GM10266 (cell line): Measurements from ENCODE around the gene TMEM232.

ENCODE experiments used
- DNase-seq: peaks from one replicate; pipeline ENCODE4 v3.0.0; 2012; ENCODE audit errors: extremely low spot score
- TF ChIP-seq, protein P1 (sequence below): IDR thresholded peaks from 2 replicates; pipeline ENCODE4 v1.5.1; 2012; ENCODE audit warnings: mild to moderate bottlenecking, low read depth; ENCODE audit not compliant: control insufficient read depth, insufficient read depth; ENCODE audit errors: missing control alignments

TMEM232 gene

DNA sequence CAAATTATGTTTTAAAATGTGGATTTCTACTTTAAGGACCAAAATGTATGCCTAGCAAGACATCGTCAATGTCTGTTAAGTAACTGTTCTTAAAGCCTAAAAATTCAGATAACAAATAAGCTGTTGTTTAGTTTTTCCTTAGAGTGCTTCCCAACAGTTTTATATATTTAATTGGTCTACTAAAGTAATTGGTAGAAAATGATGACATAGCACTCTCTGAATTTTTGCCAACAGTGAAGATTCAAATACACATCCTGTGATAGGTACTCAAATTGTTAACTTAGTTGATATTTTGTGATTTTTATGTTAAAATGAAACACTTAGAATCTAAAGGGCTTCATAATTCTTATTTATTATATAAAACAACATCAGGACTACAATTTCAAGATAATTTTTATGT, 107.5 kb downstream of the TMEM232 start:
- no peak for DNase-seq
- TF ChIP-seq, protein P1, sequence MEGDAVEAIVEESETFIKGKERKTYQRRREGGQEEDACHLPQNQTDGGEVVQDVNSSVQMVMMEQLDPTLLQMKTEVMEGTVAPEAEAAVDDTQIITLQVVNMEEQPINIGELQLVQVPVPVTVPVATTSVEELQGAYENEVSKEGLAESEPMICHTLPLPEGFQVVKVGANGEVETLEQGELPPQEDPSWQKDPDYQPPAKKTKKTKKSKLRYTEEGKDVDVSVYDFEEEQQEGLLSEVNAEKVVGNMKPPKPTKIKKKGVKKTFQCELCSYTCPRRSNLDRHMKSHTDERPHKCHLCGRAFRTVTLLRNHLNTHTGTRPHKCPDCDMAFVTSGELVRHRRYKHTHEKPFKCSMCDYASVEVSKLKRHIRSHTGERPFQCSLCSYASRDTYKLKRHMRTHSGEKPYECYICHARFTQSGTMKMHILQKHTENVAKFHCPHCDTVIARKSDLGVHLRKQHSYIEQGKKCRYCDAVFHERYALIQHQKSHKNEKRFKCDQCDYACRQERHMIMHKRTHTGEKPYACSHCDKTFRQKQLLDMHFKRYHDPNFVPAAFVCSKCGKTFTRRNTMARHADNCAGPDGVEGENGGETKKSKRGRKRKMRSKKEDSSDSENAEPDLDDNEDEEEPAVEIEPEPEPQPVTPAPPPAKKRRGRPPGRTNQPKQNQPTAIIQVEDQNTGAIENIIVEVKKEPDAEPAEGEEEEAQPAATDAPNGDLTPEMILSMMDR = no peak

DNA sequence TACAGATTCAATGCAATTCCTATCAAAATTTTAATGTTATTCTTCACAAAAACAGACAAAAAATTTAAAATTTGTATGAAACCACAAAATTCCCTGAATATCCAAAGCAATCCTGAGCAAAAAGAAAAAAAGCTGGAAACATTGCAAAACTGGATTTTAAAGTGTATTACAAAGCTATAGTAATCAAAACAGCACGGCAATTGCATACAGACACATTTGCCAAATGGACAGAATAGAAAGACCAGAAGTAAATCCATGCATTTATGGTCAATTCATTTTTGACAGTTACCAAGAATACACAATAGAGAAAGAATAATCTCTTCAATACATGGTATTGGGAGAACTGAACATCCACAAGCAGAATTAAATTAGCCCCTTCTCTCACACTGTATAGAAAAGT, 110.5 kb downstream of the TMEM232 start:
- TF ChIP-seq, protein P1 = no peak
- no peak for DNase-seq

DNA sequence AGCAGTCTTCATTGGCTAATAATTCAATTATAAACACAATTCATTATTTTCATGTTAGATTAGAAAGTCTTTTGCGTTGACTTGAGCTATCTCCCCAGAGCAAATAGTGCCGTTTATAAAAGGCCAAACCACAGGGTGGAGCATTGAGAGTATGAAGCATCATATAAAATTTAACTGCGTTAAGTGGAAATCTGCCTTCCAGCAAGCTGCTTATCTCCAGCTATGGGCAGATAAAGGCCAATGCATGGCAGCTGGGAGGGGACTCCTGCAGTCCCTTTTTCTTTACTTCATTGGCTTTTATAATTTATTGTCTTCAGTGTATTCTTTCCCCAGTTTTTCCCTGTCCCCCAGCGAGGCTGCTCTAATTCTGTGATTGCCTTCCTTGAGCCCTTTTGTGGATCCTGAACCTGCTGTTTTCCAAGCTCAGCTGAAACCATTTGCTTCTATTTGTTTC, 113.7 kb downstream of the TMEM232 start:
- DNase-seq = no peak
- TF ChIP-seq, protein P1 = no peak

DNA sequence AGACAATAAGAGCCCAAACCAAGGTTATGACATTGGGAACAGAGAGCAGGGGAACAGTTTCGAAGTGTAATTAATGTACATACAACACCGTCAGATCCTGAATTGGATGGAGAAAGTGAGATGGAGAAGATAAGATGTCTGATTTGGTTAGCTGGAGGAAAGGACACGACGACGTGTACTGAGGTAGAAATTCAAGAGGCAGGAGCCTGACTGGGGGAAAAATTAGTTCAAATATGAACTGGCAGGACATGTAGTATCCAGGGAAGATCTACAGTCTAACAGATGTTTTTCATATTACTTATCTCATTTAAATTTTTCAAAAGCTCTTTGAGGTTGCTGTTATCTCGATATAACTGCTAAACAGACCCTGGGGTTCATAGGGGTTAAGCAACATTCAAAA, 114.7 kb downstream of the TMEM232 start:
- TF ChIP-seq, protein P1 = no peak
- DNase-seq = no peak

DNA sequence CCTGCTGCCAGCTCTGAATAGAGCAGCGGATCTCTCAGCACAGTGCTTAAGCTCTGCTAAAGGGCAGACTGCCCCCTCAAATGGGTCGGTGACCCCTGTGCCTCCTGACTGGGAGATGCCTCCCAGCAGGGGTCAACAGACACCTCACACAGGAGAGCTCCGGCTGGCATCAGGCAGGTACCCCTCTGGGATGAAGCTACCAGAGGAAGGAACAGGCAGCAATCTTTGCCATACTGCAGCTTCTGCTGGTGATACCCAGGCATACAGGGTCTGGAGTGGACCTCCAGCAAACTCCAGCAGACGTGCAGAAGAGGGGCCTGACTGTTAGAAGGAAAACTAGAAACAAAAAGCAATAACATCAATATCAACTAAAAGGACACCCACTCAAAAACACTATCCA, 131.6 kb downstream of the TMEM232 start:
- TF ChIP-seq, protein P1 = no peak
- DNase-seq = no peak

DNA sequence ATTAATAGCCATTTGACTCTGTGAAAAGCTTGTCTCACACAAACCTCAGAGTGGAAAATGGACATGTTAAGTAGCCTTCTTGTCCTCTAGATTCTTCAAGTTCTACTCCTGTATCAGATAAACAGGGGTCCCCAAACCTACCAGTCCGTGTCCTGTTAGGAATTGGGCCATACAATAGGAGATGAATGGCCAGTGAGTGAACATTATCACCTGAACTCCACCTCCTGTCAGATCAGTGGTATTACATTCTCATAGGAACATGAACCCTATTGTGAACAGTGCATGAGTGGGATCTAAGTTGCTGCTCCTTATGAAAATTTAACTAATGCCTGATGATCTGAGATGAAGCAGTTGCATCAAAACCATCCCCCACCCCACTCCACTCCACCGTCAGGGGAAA, 136.3 kb downstream of the TMEM232 start:
- no peak for DNase-seq
- TF ChIP-seq, protein P1 = peak; percentile 42

DNA sequence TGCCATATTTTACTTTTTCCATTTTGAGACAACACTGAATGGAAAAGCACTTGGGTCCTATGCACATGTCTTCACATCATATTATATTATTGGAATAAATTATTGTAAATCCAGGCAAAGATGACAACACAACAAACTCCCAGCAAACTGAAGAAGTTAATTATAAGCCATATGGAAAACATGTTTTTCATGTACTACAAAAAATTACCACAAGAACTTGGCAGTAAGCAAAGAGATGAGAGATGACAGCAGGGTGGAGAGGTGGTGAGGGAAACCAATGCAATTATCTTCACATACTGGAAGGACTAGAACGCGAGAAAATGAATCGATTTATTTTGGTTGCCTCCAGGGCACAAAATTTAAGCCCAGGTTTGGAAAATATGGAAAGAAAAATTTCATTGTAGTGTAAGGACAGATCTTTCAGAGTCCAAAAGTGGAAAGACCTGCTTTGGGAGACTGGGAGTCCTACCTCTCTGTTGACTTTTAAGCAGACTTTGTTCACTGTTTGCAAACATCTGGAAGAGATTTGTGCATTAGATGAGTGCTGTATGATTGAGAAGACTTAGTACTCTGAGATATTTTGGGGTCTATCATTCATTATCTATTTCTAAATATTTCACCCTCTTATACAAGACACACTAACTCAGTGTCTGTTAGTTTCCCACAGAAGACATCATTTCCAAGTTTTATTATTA, 138.0 kb downstream of the TMEM232 start:
- DNase-seq = no peak
- TF ChIP-seq, protein P1 = no peak
